SU-DHL-6 (cell line): ENCODE data around the gene KDM4F.
"Not testable (repeated sequence)": the region's sequence is repeated elsewhere in the genome, so short reads cannot be mapped to it uniquely, and the experiment has no call there.

Experiments used
- H2AFZ ChIP-seq: fragments of 200-600 bp; sonication (generic); 2 replicates; pipeline ENCODE4 v1.6.1; 2014; ENCODE audit warnings: low read depth, mild to moderate bottlenecking, moderate library complexity, mixed read lengths, antibody characterized with exemption, low read length; ENCODE audit not compliant: severe bottlenecking
- H3F3A ChIP-seq: fragments of 200-600 bp; shearing (Covaris generic); 2 replicates; pipeline ENCODE4 v1.6.0; 2016; ENCODE audit warnings: antibody characterized with exemption, mild to moderate bottlenecking; ENCODE audit not compliant: insufficient read depth
- H3K27ac ChIP-seq: fragments of 200-600 bp; sonication (generic); 2 replicates; pipeline ENCODE4 v1.5.1; 2016; ENCODE audit warnings: low read depth, mild to moderate bottlenecking, low read length, moderate library complexity, mixed read lengths
- H3K27me3 ChIP-seq: fragments of 200-600 bp; sonication (generic), shearing (Covaris generic); 2 replicates; pipeline ENCODE4 v1.6.0; 2014; ENCODE audit warnings: mild to moderate bottlenecking, low read length
- H3K36me3 ChIP-seq: fragments of 200-600 bp; sonication (generic); 2 replicates; pipeline ENCODE4 v1.6.1; 2014; ENCODE audit warnings: mild to moderate bottlenecking, low read length, mixed read lengths
- H3K4me2 ChIP-seq: fragments of 300-600, 200-600 bp; shearing (Covaris generic), sonication (generic); 2 replicates; pipeline ENCODE4 v1.6.0; 2014; ENCODE audit warnings: low read length, low read depth, mild to moderate bottlenecking; ENCODE audit not compliant: poor library complexity, severe bottlenecking
- H3K4me3 ChIP-seq: fragments of 200-600 bp; sonication (generic); 2 replicates; pipeline ENCODE4 v1.5.1; 2014; ENCODE audit warnings: antibody characterized with exemption, low read length, mild to moderate bottlenecking, mixed read lengths; ENCODE audit not compliant: insufficient read depth, poor library complexity, severe bottlenecking
- H3K79me2 ChIP-seq: fragments of 200-600 bp; sonication (generic); 2 replicates; pipeline ENCODE4 v1.6.1; 2014; ENCODE audit warnings: mild to moderate bottlenecking, low read length, moderate library complexity; ENCODE audit not compliant: insufficient read depth
- H3K9ac ChIP-seq: fragments of 200-600 bp; sonication (generic); 2 replicates; pipeline ENCODE4 v1.7.0; 2014; ENCODE audit warnings: mild to moderate bottlenecking, low read length
- H3K9me2 ChIP-seq: fragments of 200-600 bp; sonication (generic); replicated peaks from 2 replicates; pipeline ENCODE4 v1.6.1; 2014; ENCODE audit warnings: low read length; ENCODE audit not compliant: insufficient read depth
- H3K9me3 ChIP-seq: fragments of 200-600 bp; sonication (generic); 2 replicates; pipeline ENCODE4 v1.6.1; 2014; ENCODE audit warnings: low read length, mixed read lengths; ENCODE audit not compliant: insufficient read depth
- H4K20me1 ChIP-seq: fragments of 200-600 bp; sonication (generic); 2 replicates; pipeline ENCODE4 v1.6.1; 2014; ENCODE audit warnings: low read depth, mild to moderate bottlenecking, antibody characterized with exemption, low read length, moderate library complexity, mixed read lengths
- EZH2phosphoT487 ChIP-seq: fragments of 200-600 bp; sonication (generic), shearing (Covaris generic); conservative IDR thresholded peaks from 2 replicates; pipeline ENCODE4 v1.6.1; 2018; ENCODE audit warnings: mild to moderate bottlenecking, antibody characterized with exemption, low read length, moderate library complexity, mixed read lengths
- TF ChIP-seq, protein P1 (sequence below): fragments of 200-600 bp; sonication (generic); IDR thresholded peaks from one replicate; pipeline ENCODE4 v1.5.1; 2017; ENCODE audit warnings: antibody characterized with exemption, mild to moderate bottlenecking, low read length, moderate library complexity; ENCODE audit not compliant: insufficient read depth, poor library complexity, severe bottlenecking

KDM4F gene

DNA sequence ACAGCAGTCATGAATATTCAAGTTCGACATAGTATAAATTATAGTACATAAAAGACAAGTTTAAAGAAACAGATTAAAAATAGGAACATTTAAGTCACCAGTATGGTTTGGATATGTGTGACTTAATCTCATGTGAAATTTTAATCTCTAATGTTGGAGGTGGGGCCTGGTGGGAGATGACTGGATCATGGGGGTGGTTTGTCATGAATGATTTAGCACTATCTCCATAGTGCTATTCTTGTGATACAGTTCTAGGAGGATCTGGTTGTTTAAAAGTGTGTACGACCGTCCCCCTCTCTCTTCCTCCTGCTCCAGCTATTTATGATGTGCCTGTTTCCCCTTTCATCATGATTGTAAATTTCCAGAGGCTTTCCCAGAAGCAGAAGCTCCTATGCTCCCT is 20.9 kb upstream of the KDM4F start:
- Histone ChIP-seq H3K36me3 (no peaks in the 10 kb centered on the region), H2AFZ (no peak overlapping the region), H3K27ac (no peak overlapping the region), H3K9me2 (no peaks in the 10 kb centered on the region), H3F3A (no peaks in the 10 kb centered on the region), H3K79me2 (no peaks in the 10 kb centered on the region), H3K9me3 (no peaks in the 10 kb centered on the region), H3K27me3 (no peaks in the 10 kb centered on the region), H3K4me3 (no peak overlapping the region), H3K4me2 (no peak overlapping the region), H3K9ac (no peak overlapping the region), H4K20me1 (no peaks in the 10 kb centered on the region)
- TF ChIP-seq, protein P1, sequence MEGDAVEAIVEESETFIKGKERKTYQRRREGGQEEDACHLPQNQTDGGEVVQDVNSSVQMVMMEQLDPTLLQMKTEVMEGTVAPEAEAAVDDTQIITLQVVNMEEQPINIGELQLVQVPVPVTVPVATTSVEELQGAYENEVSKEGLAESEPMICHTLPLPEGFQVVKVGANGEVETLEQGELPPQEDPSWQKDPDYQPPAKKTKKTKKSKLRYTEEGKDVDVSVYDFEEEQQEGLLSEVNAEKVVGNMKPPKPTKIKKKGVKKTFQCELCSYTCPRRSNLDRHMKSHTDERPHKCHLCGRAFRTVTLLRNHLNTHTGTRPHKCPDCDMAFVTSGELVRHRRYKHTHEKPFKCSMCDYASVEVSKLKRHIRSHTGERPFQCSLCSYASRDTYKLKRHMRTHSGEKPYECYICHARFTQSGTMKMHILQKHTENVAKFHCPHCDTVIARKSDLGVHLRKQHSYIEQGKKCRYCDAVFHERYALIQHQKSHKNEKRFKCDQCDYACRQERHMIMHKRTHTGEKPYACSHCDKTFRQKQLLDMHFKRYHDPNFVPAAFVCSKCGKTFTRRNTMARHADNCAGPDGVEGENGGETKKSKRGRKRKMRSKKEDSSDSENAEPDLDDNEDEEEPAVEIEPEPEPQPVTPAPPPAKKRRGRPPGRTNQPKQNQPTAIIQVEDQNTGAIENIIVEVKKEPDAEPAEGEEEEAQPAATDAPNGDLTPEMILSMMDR = no peak

DNA sequence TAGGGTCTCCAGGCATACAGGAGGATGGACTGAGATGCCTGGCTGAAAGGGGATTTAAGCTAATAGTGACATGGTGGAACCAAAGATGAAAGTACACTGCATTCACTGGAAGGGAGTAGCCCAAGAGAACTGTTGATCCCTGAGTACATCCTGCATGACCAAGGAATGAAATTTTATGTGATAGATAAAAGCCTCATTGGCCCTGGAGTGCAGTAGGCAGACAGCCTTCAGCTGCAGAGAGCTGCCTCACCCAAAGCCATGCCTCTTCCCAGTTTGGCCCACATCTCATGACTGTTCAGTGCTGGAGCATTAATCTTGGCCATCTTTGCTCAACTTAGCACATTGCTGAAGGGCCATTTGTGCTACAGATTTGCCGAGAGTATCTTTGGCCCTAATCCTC is 16.2 kb upstream of the KDM4F start:
- Histone ChIP-seq H3K79me2 (no peaks in the 10 kb centered on the region), H2AFZ (no peak overlapping the region), H3K36me3 (no peaks in the 10 kb centered on the region), H3F3A (no peaks in the 10 kb centered on the region), H4K20me1 (no peaks in the 10 kb centered on the region), H3K9me3 (no peaks in the 10 kb centered on the region), H3K27me3 (no peaks in the 10 kb centered on the region), H3K27ac (no peak overlapping the region), H3K4me3 (no peak overlapping the region), H3K9me2 (no peaks in the 10 kb centered on the region), H3K9ac (no peak overlapping the region), H3K4me2 (no peak overlapping the region)
- TF ChIP-seq, protein P1 = no peak
- TF ChIP-seq EZH2phosphoT487 = no peak

DNA sequence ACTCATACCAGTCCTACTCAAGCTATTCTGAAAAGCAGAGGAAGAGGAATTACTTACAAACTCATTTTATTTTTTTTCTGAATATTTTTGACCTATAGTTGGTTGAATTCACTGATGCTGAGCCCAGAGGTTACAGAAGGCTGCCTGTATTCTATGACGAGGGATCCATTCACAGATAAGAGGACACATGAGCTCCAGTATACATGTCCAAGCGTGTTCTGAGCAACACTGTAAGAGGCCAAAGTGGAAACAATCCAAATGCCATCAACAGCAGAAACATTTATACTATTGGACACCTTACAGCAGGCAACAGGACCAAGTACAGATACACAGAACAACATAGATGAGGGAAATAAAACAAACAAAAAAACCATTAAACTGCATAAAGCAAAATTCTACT is 13.9 kb upstream of the KDM4F start:
- no peaks in the 10 kb centered on the region for H3K9me2 ChIP-seq
- TF ChIP-seq EZH2phosphoT487 = no peak
- TF ChIP-seq, protein P1 = no peak
- no peak overlapping the region for H3K9ac ChIP-seq
- no peak overlapping the region for H2AFZ ChIP-seq
- H3K36me3 ChIP-seq = no peaks in the 10 kb centered on the region
- H4K20me1 ChIP-seq = no peaks in the 10 kb centered on the region
- H3K4me3 ChIP-seq = no peak overlapping the region
- H3K4me2 ChIP-seq = no peak overlapping the region
- no peak overlapping the region for H3K27ac ChIP-seq
- H3K27me3 ChIP-seq = no peaks in the 10 kb centered on the region
- no peaks in the 10 kb centered on the region for H3F3A ChIP-seq
- H3K9me3 ChIP-seq = no peaks in the 10 kb centered on the region
- no peaks in the 10 kb centered on the region for H3K79me2 ChIP-seq

DNA sequence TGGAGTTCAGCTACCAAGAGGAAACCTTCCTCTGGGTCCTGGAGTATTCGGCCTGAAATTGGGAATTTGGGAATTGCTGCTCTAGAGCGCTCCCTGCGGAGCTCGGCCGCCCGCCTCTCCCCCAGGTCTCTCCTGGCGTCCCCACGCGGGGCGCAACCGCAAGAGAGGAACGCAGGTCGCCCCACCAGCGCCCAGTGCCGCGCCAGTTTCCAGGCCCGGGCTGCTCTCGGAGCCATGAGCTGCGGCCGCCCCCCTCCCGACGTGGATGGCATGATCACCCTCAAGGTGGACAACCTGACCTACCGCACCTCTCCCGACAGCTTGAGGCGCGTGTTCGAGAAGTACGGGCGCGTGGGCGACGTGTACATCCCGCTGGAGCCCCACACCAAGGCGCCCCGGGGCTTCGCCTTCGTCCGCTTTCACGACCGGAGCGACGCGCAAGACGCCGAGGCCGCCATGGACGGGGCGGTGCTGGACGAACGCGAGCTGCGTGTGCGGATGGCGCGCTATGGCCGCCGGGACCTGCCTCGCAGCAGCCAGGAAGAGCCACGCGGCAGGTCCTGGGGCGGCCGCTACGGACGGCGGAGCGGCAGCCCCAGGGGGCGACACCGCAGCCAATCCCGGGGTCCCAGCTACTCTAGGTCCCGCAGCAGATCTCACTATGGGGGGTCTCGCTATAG is 11.7 kb upstream of the KDM4F start:
- not testable (repeated sequence) for H2AFZ ChIP-seq, H3K9me2 ChIP-seq, H3K27me3 ChIP-seq, H4K20me1 ChIP-seq, H3F3A ChIP-seq, H3K9me3 ChIP-seq, H3K4me3 ChIP-seq, H3K36me3 ChIP-seq, H3K9ac ChIP-seq, H3K4me2 ChIP-seq, H3K79me2 ChIP-seq, H3K27ac ChIP-seq
